Cardiac muscle cell (in vitro differentiated cells and primary cell): Measurements from ENCODE around the gene PSORS1C1. TPM values are rescaled to one million over a fixed set of nuclear protein-coding genes. Genes with fewer than 3 reads are reported as not detected.

Experiments
- DNase-seq, 2 donors: peaks; one replicate each; pipeline versions ENCODE4 v3.0.0 to v3.0.0-alpha.2; 2010 to 2017; ENCODE audit warnings: low read depth in 1 of 2, low spot score in 1 of 2
- H3K27ac ChIP-seq: fragments of 200-600 bp; sonication (generic); 2 replicates; pipeline ENCODE4 v1.5.1; 2016
- H3K27me3 ChIP-seq: fragments of 200-600 bp; sonication (generic); 2 replicates; pipeline ENCODE4 v1.6.0; 2016; ENCODE audit warnings: control low read depth
- H3K36me3 ChIP-seq: fragments of 200-600 bp; sonication (generic); 2 replicates; pipeline ENCODE4 v1.5.1; 2016; ENCODE audit warnings: control low read depth
- H3K4me1 ChIP-seq: fragments of 200-600 bp; sonication (generic); 2 replicates; pipeline ENCODE4 v1.8.1; 2017; ENCODE audit warnings: low read depth, mild to moderate bottlenecking, mixed run types
- H3K4me3 ChIP-seq: fragments of 200-600 bp; sonication (generic); 2 replicates; pipeline ENCODE4 v1.5.1; 2016; ENCODE audit warnings: mild to moderate bottlenecking
- H3K9me3 ChIP-seq: fragments of 200-600 bp; sonication (generic); 2 replicates; pipeline ENCODE4 v1.5.1; 2017; ENCODE audit warnings: low read depth, mild to moderate bottlenecking, control low read depth
- polyA plus RNA-seq: library from polyadenylated mRNA; unstranded; fragments of >200 nt; fragmentation: Nextera tagmentation; extraction: Ambion mirVana; gene quantifications from 2 replicates; pipeline ENCODE4 v1.2.1, GENCODE V29; 2016
- total RNA-seq: library from RNA; depleted of rRNA; stranded (reverse); fragments of >200 nt; gene quantifications from 2 replicates; pipeline ENCODE4 v1.2.3, GENCODE V29; 2016
- TF ChIP-seq, protein P1 (sequence below): IDR thresholded peaks from 2 replicates; pipeline ENCODE4 v1.5.1; 2012; ENCODE audit warnings: low read depth, mild to moderate bottlenecking, low read length

Gene PSORS1C1
- total and polyA plus RNA-seq, 2 experiments from 2014 or later: not detected

- DNase-seq: no peak
- no peaks in the 10 kb centered on the region for H3K36me3 ChIP-seq
- H3K9me3 ChIP-seq: no peaks in the 10 kb centered on the region
- TF ChIP-seq, protein P1, sequence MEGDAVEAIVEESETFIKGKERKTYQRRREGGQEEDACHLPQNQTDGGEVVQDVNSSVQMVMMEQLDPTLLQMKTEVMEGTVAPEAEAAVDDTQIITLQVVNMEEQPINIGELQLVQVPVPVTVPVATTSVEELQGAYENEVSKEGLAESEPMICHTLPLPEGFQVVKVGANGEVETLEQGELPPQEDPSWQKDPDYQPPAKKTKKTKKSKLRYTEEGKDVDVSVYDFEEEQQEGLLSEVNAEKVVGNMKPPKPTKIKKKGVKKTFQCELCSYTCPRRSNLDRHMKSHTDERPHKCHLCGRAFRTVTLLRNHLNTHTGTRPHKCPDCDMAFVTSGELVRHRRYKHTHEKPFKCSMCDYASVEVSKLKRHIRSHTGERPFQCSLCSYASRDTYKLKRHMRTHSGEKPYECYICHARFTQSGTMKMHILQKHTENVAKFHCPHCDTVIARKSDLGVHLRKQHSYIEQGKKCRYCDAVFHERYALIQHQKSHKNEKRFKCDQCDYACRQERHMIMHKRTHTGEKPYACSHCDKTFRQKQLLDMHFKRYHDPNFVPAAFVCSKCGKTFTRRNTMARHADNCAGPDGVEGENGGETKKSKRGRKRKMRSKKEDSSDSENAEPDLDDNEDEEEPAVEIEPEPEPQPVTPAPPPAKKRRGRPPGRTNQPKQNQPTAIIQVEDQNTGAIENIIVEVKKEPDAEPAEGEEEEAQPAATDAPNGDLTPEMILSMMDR: no peak
- no peak overlapping the region for H3K4me3 ChIP-seq
- no peaks in the 10 kb centered on the region for H3K4me1 ChIP-seq
- no peaks in the 10 kb centered on the region for H3K27me3 ChIP-seq
- H3K27ac ChIP-seq: no peak overlapping the region
These were observed 26.0 kb downstream of the PSORS1C1 start for GRCh38 chr6:31140643-31141042.

DNA sequence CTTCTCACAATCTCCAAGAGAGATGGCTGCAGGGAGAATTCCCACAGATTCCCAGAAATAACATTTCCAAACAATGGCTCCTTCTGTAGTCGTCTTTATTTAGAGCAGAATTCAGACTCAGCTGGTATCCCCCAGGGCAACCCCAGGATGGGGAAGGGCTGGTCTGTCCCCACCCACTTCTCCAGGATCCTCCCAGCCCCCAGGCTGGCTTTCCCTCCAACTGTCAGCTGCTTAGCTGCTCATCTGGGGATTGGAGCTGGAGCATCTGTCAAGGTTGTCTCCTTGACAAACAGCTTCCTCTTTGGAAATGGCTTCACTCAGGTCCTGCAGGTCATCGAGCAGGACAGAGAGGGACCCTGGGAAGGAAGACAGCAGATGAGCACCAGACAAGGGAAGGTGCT is 27.8 kb downstream of the PSORS1C1 start:
- DNase-seq: no peak
- H3K27ac ChIP-seq: no peak overlapping the region

GRCh38 chr6:31143148-31143547 is 28.5 kb downstream of the PSORS1C1 start:
- DNase-seq: peak; percentile 38 to 91
- no peak overlapping the region for H3K27ac ChIP-seq
- no peaks in the 10 kb centered on the region for H3K4me1 ChIP-seq

More for the DNA sequence above, 27.8 kb downstream of the PSORS1C1 start:
- Histone ChIP-seq H3K36me3 (no peaks in the 10 kb centered on the region), H3K9me3 (no peaks in the 10 kb centered on the region), H3K27me3 (no peaks in the 10 kb centered on the region), H3K4me3 (no peak overlapping the region), H3K4me1 (no peaks in the 10 kb centered on the region)
- TF ChIP-seq, protein P1: no peak

DNA sequence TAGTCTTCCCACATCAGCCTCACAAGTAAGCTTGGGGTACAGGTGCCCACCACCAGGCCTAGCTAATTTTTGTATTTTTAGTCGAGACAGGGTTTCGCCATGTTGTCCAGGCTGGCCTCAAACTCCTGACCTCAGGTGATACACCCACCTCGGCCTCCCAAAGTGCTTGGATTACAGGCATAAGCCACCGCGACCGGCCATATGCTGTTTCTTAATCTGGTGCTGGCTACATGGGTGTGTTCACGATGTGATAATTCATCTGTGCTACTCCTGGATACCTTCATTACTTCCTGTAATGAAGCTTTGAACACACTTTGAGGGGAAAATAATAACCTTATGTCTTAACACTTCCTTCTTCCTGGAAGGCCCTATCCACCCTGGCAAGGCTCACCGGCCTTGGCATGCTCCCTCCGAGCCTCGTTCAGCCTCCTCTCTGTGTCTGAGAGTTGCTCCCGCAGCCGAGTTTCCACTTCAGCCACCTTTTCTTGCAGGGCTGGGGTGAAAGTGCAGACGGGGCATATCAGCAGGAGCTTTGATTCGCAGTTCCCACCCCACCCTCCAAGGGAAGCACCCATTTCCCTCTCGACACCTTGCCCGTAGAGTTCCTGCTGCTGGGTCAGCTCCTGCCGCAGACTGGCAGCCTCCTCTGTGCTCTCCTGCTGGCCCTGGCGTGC is 29.8 kb downstream of the PSORS1C1 start:
- Histone ChIP-seq H3K27me3 (no peaks in the 10 kb centered on the region), H3K4me1 (no peaks in the 10 kb centered on the region), H3K27ac (no peak overlapping the region), H3K36me3 (no peaks in the 10 kb centered on the region), H3K4me3 (no peak overlapping the region), H3K9me3 (no peaks in the 10 kb centered on the region)
- no peak for DNase-seq
- TF ChIP-seq, protein P1: no peak

More at GRCh38 chr6:31143148-31143547, 28.5 kb downstream of the PSORS1C1 start:
- TF ChIP-seq, protein P1: no peak
- no peaks in the 10 kb centered on the region for H3K9me3 ChIP-seq
- no peaks in the 10 kb centered on the region for H3K27me3 ChIP-seq
- no peaks in the 10 kb centered on the region for H3K36me3 ChIP-seq
- H3K4me3 ChIP-seq: no peak overlapping the region

DNA sequence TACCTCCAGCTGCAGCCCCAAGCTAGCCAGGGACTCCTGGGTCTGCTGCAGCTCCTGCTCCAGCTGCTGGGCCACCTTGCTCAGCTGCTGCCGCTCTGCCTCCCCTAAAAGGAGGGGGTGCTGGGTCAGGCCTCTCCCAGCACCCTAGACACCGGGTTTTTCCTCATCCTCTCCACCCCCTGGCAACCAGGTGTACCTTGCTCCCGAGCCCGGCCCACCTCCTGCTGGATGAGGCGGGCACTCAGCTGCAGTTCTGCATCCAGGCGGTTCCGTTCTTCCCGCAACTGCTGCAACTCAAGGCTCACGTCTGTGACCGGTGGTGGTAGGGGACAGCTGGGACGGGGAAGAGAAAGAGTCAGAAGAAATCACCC is 30.4 kb downstream of the PSORS1C1 start:
- H3K4me3 ChIP-seq: no peak overlapping the region
- H3K4me1 ChIP-seq: no peaks in the 10 kb centered on the region
- no peaks in the 10 kb centered on the region for H3K9me3 ChIP-seq
- no peaks in the 10 kb centered on the region for H3K27me3 ChIP-seq
- no peak overlapping the region for H3K27ac ChIP-seq
- H3K36me3 ChIP-seq: no peaks in the 10 kb centered on the region
- DNase-seq: no peak
- TF ChIP-seq, protein P1: no peak

DNA sequence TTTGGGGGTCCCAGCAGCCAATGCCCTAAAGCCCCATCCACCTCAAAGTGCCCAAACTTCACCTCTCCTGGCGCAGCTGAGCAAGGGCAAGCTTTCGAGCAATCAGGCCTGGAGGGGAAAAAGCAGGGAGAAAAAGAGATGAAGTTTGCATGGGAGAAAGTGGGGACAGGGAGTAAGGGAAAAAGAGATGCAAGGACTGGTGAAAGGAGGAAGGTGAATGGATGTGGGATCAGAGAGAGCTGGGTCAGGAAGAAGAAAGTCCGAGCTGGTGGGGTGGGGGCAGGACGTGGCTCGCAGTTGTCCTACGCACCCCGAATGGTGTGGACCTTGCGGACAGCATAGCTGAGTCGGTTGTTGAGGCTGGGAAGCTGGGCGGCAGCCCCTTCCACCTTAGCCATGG is 30.8 kb downstream of the PSORS1C1 start:
- no peaks in the 10 kb centered on the region for H3K9me3 ChIP-seq
- no peaks in the 10 kb centered on the region for H3K36me3 ChIP-seq
- H3K4me3 ChIP-seq: no peak overlapping the region
- no peak for DNase-seq
- no peak overlapping the region for H3K27ac ChIP-seq
- H3K27me3 ChIP-seq: no peaks in the 10 kb centered on the region
- TF ChIP-seq, protein P1: no peak
- no peaks in the 10 kb centered on the region for H3K4me1 ChIP-seq
